Endothelial cell of umbilical vein (primary cell): Measurements from ENCODE around the gene MRAP.

ENCODE experiments used
- CTCF ChIP-seq, 2 donors: IDR thresholded peaks; 1 replicate in 1 of 2; 2 replicates in 1 of 2; pipeline ENCODE4 v1.5.1; 2011; ENCODE audit warnings: low read length in 2 of 2, mild to moderate bottlenecking in 2 of 2, moderate library complexity in 2 of 2, control low read depth in 1 of 2, inconsistent platforms in 1 of 2, low read depth in 1 of 2; ENCODE audit not compliant: insufficient read depth in 1 of 2; ENCODE audit errors: extremely low read depth in 1 of 2
- EZH2 ChIP-seq: IDR thresholded peaks from 2 replicates; pipeline ENCODE4 v1.6.1; 2012; ENCODE audit warnings: borderline replicate concordance, low read depth, mild to moderate bottlenecking, moderate library complexity, low read length, inconsistent platforms; ENCODE audit not compliant: severe bottlenecking
- GATA2 ChIP-seq: IDR thresholded peaks from 2 replicates; pipeline ENCODE4 v1.7.0; 2011; ENCODE audit warnings: low read depth, mild to moderate bottlenecking, moderate library complexity, mixed read lengths, low read length; ENCODE audit not compliant: insufficient read length, insufficient read depth
- JUN ChIP-seq: IDR thresholded peaks from 2 replicates; pipeline ENCODE4 v1.6.1; 2011; ENCODE audit warnings: borderline replicate concordance, low read depth; ENCODE audit not compliant: insufficient read length, insufficient read depth
- MAX ChIP-seq: IDR thresholded peaks from 2 replicates; pipeline ENCODE4 v1.6.1; 2011; ENCODE audit not compliant: insufficient read depth, insufficient read length
- MYC ChIP-seq: IDR thresholded peaks from one replicate; pipeline ENCODE4 v1.6.1; 2011; ENCODE audit warnings: mild to moderate bottlenecking, low read depth, low read length
- POLR2A ChIP-seq: IDR thresholded peaks from 2 replicates; pipeline ENCODE4 v1.6.1; 2012; ENCODE audit warnings: low read depth, mild to moderate bottlenecking, control low read depth, low read length
- POLR2AphosphoS5 ChIP-seq: IDR thresholded peaks from 2 replicates; pipeline ENCODE4 v1.6.1; 2012; ENCODE audit warnings: low read depth, mild to moderate bottlenecking, control low read depth, low read length, moderate library complexity; ENCODE audit not compliant: insufficient read depth

- TF ChIP-seq CTCF (IDR thresholded peaks at IDR 0.05; ENCODE audit: extremely low read depth in 1 of 2, insufficient read depth in 1 of 2, low read depth in 1 of 2, low read length in 2 of 2), result no peak
- no peak for TF ChIP-seq POLR2AphosphoS5
- TF ChIP-seq POLR2A, result no peak
- TF ChIP-seq EZH2, result no peak
- TF ChIP-seq MYC, result no peak
- no peak for TF ChIP-seq GATA2
- no peak for TF ChIP-seq MAX
- no peak for TF ChIP-seq JUN
These were observed 50.1 kb downstream of the MRAP start for GRCh38 chr21:32348604-32349332.
